Measurements from ENCODE around the gene OMG.
"Not testable (repeated sequence)": the region's sequence is repeated elsewhere in the genome, so short reads cannot be mapped to it uniquely, and the experiment has no call there.

Gene OMG

DNA sequence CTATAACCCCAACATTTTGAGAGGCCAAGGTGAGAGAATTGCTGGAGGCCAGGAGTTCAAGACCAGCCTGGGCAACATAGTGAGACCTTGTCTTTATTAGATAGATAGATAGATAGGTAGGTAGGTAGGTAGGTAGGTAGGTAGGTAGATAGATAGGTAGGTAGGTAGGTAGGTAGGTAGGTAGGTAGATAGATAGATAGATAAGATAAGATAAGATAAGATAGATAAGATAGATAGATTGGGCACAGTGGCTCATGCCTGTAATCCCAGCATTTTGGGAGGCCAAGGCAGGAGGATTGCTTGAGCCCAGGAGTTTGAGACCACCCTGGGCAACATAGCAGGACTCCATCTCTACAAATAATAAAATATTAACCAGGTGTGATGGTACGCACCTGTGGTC, 34.1 kb downstream of the OMG start:
- DNase-seq (ENCODE audit: low spot score) = not testable (repeated sequence)

DNA sequence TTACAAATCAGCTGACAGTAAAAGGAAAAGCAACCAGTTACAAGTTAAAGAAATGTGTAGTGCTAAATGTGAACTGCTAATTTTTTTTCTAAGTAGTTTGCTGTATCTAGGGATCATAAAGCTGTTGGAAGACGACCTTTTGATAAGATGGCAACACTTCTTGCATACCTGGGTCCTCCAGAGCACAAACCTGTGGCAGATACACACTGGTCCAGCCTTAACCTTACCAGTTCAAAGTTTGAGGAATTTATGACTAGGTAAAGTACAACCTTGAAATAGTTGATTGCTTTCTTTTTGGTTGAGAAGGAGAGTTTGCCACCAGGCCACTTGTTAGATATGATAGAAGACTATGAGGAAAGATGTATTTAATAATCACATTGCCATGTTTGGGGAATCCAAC, 35.4 kb downstream of the OMG start:
- no peak for DNase-seq (ENCODE audit: low spot score)

DNA sequence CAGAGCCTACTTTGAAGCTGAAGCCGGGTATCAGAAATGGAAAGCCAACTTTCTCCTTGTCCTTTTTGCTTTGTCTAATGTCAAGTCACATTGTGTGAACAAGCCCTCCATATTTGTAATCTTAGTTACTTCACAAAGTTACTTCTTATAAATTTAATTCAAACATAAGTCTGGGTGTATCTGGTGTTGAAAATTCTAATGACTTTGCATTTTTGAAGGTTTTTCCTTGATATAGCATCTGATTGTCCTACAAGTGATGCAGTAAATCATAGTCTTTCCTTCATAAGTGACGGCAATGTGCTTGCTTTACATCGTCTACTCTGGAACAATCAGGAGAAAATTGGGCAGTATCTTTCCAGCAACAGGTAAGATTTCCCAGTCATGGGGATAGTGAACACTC, 36.9 kb downstream of the OMG start:
- no peak for DNase-seq (ENCODE audit: low spot score)

DNA sequence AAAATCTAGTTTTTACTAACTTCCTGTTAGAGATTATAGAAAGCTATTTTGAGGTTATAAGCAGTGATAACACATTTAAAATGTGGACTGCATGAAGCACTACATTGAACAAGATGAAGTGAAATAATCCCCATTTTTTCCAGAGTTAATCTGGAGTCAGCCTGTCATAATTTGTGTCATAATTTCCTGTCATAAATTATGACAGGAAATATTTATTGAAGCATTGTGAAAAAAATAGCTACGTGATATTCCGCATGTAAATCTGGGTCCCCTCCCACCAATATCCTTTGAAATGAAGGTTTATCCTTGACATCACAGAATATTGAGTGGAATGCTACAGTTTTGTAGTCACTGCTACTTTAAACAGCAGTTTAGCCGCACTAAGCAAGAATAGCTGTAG, 40.1 kb downstream of the OMG start:
- DNase-seq (ENCODE audit: low spot score) = no peak

DNA sequence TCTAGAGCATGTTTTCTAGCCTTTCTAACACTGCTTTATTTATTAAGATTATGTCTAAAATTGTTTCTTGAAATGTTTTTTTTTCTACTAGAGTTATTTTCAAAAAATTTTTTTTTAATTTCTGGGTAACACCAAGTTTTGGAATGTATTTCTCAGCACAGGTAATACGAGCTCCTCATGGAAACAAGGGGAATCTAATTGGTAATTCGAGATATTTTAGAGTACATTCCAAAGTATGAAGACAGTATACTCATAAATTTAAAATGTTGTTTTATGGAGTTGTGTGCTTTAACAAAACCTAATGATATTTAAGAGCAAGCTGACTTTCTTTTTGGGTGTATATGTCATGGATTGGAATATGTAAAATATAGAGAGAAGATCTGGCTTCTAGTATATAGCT, 42.4 kb downstream of the OMG start:
- DNase-seq (ENCODE audit: low spot score) = no peak

DNA sequence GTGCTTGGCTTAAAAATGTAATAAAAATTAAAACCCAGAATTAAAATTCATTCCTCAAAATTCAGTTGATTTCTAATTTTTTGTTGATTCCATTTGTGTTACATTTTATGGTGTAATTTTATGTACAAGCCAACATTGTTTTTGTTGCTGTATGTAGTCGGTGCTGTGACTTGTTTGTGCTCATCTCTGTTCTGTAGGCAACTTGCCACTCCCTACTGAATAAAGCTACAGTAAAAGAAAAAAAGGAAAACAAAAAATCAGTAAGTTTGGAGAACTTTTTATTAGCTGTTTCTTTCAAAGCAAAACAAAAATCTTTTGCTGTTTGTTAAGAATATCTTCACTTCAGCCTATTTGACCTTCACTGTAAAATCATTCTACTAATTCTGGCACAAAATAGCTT, 44.3 kb downstream of the OMG start:
- DNase-seq (ENCODE audit: low spot score) = no peak

DNA sequence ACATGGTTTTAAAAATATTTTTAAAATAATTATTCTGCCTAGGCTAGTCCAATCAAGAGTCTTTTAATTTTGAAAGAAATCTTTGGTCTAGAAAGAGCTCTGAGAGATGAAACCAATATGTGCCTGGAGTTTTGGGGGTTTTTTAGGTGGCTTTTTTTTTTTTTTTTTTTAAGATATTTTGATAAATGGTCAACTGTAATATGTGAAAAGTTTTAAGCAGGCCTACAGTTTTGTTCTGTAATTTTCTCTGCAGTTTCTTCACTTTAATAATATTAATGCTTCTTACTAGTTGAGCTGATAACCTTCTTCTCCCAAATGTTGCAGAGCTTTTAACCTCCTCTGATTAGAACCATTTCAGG, 45.1 kb downstream of the OMG start:
- no peak for DNase-seq (ENCODE audit: low spot score)

DNA sequence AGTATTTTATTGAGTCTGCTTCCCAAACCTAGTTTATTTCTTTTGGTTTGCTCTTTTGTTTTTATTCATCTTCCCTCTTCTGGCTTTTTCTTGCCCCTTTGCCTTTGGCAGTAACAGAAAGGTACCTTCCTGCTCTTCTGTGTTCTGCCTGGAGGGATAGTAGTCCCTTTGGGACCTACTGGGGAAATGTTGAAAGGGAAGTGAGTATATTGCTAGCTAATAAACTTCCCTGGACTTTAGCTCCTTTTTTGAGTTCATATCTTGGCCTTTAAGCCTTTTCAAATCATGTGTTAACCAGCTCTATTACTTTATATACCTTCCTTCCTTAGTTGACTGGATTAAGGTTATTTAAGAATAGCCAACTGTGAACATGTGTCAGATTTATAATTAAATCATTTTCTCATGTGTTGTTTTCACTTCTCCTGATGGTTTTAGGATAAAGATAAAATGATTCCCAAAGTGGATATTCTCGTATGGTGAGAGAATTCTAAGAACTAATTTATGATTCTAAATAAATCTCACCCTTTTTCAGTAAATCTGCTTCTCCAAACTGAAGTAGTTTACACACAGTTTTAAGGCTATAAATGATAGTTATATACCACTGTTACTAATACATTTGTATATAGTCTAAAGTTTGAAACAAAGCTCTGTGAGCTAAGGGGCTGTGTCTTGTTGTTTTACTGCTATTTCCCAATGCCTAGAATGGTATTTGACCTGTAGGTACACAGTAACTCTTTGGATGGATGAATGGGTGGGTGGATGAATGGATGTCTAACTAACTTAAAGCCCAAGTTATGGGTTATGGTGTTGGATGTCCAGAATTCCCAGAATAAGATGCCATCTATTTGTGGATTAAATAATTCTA, 45.7 kb downstream of the OMG start:
- DNase-seq (ENCODE audit: low spot score) = no peak

DNA sequence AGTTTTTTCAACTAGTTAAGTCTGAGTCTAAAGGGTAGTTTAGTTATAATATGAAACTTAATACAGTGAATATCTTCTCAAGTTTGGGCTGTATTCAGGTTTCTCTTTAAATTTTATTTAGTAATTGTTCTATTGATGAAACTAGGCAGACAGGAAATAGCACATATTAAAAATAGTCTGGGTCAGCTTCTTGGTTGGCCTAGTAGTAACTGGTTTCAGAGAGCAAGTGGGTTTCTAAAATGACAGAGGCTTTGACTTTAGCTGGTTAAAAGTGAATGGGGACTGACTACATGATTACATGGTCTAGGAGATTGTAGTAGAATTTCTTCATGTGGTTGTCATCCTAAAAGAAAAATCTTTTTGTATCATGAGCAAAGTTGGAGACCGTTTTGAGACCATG, 46.8 kb downstream of the OMG start:
- no peak for DNase-seq (ENCODE audit: low spot score)

DNA sequence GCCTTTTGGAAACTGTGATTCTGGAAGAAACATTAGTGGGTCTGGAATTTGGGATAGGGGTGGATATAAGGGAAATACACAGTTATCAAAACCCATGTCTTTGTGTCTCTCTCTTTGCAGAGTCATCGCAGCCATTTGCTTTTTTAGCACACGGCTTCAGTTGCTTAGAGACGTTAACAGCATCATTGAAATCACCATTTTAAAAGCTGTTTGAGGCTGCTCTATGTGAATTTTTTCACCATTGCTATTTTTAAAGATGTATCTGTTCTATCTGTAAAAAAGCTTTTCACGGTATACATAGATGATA, 47.3 kb downstream of the OMG start:
- DNase-seq (ENCODE audit: low spot score) = no peak

DNA sequence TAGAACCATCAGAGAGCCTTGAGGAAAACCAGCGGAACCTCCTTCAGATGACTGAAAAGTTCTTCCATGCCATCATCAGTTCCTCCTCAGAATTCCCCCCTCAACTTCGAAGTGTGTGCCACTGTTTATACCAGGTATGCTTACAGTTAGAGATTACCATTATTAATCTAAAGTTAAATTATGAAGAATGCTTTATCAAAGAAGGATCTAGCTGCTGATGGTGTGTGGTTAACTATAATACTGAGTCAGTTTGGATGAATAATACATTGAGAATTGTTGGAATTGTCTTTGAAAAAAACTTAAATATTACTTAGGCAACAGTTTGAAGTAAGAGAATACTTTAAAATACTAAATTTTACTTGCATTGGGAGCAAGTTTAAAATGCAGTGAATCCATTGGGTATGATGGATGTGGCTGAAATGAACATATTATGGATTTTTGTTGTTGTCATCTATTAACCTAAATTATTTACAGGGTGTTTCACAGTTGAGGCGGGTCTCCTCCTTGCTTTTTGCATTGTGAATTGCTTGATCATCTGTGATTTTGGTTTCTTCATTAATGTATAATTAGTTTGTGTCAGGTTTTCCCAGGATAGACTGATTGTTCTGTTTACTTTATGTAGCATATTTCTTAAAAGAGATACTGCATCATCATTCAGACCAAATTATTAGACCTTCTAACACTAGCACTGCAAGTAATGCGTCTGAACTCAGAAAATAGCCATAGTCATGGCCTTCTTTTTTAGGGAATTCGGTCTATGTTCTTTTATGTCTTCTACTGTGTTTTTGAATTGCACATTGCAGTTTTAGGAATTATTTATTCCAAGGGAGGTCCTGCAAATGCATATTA, 47.8 kb downstream of the OMG start:
- no peak for DNase-seq (ENCODE audit: low spot score)
